ENCODE results near the gene TSNAXIP1. TPM values are rescaled to one million over a fixed set of nuclear protein-coding genes. Genes with fewer than 3 reads are reported as not detected.

The TSNAXIP1 gene
- total and polyA plus RNA-seq, 3 donors from 2014 or later: 31.3 to 93.7 (median 40.4) TPM

GRCh38 chr16:67773569-67774456 is 32.9 kb upstream of the TSNAXIP1 start:
- H3K36me3 ChIP-seq (ENCODE audit: low read depth, missing control alignments): no peaks in the 10 kb centered on the region
- no peak overlapping the region for H3K27ac ChIP-seq
- no peaks in the 10 kb centered on the region for H3K9me3 ChIP-seq
- no peaks in the 10 kb centered on the region for H3K27me3 ChIP-seq
- intact Hi-C loops (cut with DNase I; ENCODE audit: low total_unique reads): no loop called here
- no peak overlapping the region for H3K4me3 ChIP-seq
- peaks cover 22% of the 10 kb centered on the region for H3K4me1 ChIP-seq
- no peak for TF ChIP-seq CTCF (IDR thresholded peaks at IDR 0.05)
- no peak for TF ChIP-seq POLR2A (IDR thresholded peaks at IDR 0.05)
- peak; percentile 49 for DNase-seq
- WGBS, 2 donors: 41 to 48% methylated on average over 6 of the region's 6 CpGs

- no peak overlapping the region for H3K4me3 ChIP-seq
- H3K9me3 ChIP-seq: no peaks in the 10 kb centered on the region
- no peak for DNase-seq
- peaks cover 22% of the 10 kb centered on the region for H3K4me1 ChIP-seq
- no peak overlapping the region for H3K27ac ChIP-seq
- 82 to 88% methylated on average over 3 of the region's 3 CpGs for WGBS, 2 donors
- TF ChIP-seq POLR2A (IDR thresholded peaks at IDR 0.05): no peak
- TF ChIP-seq CTCF (IDR thresholded peaks at IDR 0.05): no peak
- H3K27me3 ChIP-seq: no peaks in the 10 kb centered on the region
- H3K36me3 ChIP-seq (ENCODE audit: low read depth, missing control alignments): no peaks in the 10 kb centered on the region
- intact Hi-C loops (cut with DNase I; ENCODE audit: low total_unique reads): no loop called here
These were observed 32.2 kb upstream of the TSNAXIP1 start for GRCh38 chr16:67774457-67774853.

GRCh38 chr16:67775273-67775672 is 31.4 kb upstream of the TSNAXIP1 start:
- WGBS, 2 donors: 95 to 97% methylated on average over 6 of the region's 6 CpGs
- Histone ChIP-seq H3K4me3 (no peak overlapping the region), H3K27ac (no peak overlapping the region), H3K4me1 (peaks cover 22% of the 10 kb centered on the region), H3K27me3 (no peaks in the 10 kb centered on the region), H3K9me3 (no peaks in the 10 kb centered on the region), H3K36me3 (ENCODE audit: low read depth, missing control alignments) (no peaks in the 10 kb centered on the region)
- intact Hi-C loops (cut with DNase I; ENCODE audit: low total_unique reads): no loop called here
- TF ChIP-seq POLR2A (IDR thresholded peaks at IDR 0.05) (no peak), CTCF (IDR thresholded peaks at IDR 0.05) (no peak)
- no peak for DNase-seq

GRCh38 chr16:67779256-67780014 is 27.3 kb upstream of the TSNAXIP1 start:
- Histone ChIP-seq H3K27me3 (no peaks in the 10 kb centered on the region), H3K4me3 (no peak overlapping the region), H3K4me1 (peaks cover 2% of the 10 kb centered on the region), H3K27ac (no peak overlapping the region), H3K9me3 (no peaks in the 10 kb centered on the region), H3K36me3 (ENCODE audit: low read depth, missing control alignments) (no peaks in the 10 kb centered on the region)
- intact Hi-C loops (cut with DNase I; ENCODE audit: low total_unique reads): no loop called here
- TF ChIP-seq CTCF (IDR thresholded peaks at IDR 0.05): no peak
- TF ChIP-seq POLR2A (IDR thresholded peaks at IDR 0.05): no peak
- DNase-seq: no peak
- 81 to 82% methylated on average over 5 of the region's 5 CpGs for WGBS, 2 donors
